ENCODE measurements around the gene PTPN13. TPM values are rescaled to one million over a fixed set of nuclear protein-coding genes. Genes with fewer than 3 reads are reported as not detected.

The PTPN13 gene
- total RNA-seq, 4 donors from 2014 or later = 7.9 to 13.7 (median 9.4) TPM

GRCh38 chr4:86631166-86631565 is 37.1 kb downstream of the PTPN13 start:
- Histone ChIP-seq H3K4me3 (no peak overlapping the region), H3K27ac (replicated peaks in 1 of 4) (no peak overlapping the region), H3K9me3 (no peaks in the 10 kb centered on the region), H3K4me1 (peaks cover 0 to 5% (median 0%) of the 10 kb centered on the region in 4 donors), H3K36me3 (no peaks in the 10 kb centered on the region), H3K27me3 (no peaks in the 10 kb centered on the region)
- no peak for DNase-seq (ENCODE audit: extremely low spot score)
- intact Hi-C loops (cut with DNase I) = no loop called here
- WGBS = 82% methylated on average over 1 of the region's 1 CpG
- TF ChIP-seq POLR2A (IDR thresholded peaks at IDR 0.05; ENCODE audit: low read depth) (no peak), POLR2AphosphoS5 (IDR thresholded peaks at IDR 0.05) (no peak), CTCF (IDR thresholded peaks at IDR 0.05) (no peak), EP300 (IDR thresholded peaks at IDR 0.05) (no peak)

GRCh38 chr4:86633854-86634253 is 39.7 kb downstream of the PTPN13 start:
- intact Hi-C loops (cut with DNase I) = no loop called here
- H3K4me1 ChIP-seq = peaks cover 0 to 5% (median 0%) of the 10 kb centered on the region in 4 donors
- TF ChIP-seq CTCF (IDR thresholded peaks at IDR 0.05) = no peak
- no peak overlapping the region for H3K27ac ChIP-seq (replicated peaks in 1 of 4)
- no peaks in the 10 kb centered on the region for H3K27me3 ChIP-seq
- H3K9me3 ChIP-seq = no peaks in the 10 kb centered on the region
- WGBS = 54% methylated on average over 2 of the region's 2 CpGs
- no peaks in the 10 kb centered on the region for H3K36me3 ChIP-seq
- no peak for DNase-seq (ENCODE audit: extremely low spot score)
- H3K4me3 ChIP-seq = no peak overlapping the region

GRCh38 chr4:86640469-86640868 is 46.4 kb downstream of the PTPN13 start:
- no peaks in the 10 kb centered on the region for H3K4me1 ChIP-seq
- no peaks in the 10 kb centered on the region for H3K36me3 ChIP-seq
- intact Hi-C loops (cut with DNase I) = no loop called here
- WGBS = 29% methylated on average over 1 of the region's 1 CpG
- H3K9me3 ChIP-seq = no peaks in the 10 kb centered on the region
- H3K27me3 ChIP-seq = no peaks in the 10 kb centered on the region
- no peak for TF ChIP-seq POLR2A (IDR thresholded peaks at IDR 0.05; ENCODE audit: low read depth)
- no peak for TF ChIP-seq EP300 (IDR thresholded peaks at IDR 0.05)
- TF ChIP-seq CTCF (IDR thresholded peaks at IDR 0.05) = no peak
- no peak for TF ChIP-seq POLR2AphosphoS5 (IDR thresholded peaks at IDR 0.05)
- no peak overlapping the region for H3K27ac ChIP-seq (replicated peaks in 1 of 4)
- no peak overlapping the region for H3K4me3 ChIP-seq
- DNase-seq (ENCODE audit: extremely low spot score) = no peak

GRCh38 chr4:86641516-86642090 is 47.5 kb downstream of the PTPN13 start:
- Histone ChIP-seq H3K27me3 (no peaks in the 10 kb centered on the region), H3K4me1 (no peaks in the 10 kb centered on the region), H3K9me3 (no peaks in the 10 kb centered on the region), H3K4me3 (no peak overlapping the region), H3K36me3 (no peaks in the 10 kb centered on the region), H3K27ac (replicated peaks in 1 of 4) (no peak overlapping the region)
- no peak for DNase-seq (ENCODE audit: extremely low spot score)
- 85% methylated on average over 3 of the region's 3 CpGs for WGBS
- TF ChIP-seq POLR2A (IDR thresholded peaks at IDR 0.05; ENCODE audit: low read depth) = no peak
- TF ChIP-seq EP300 (IDR thresholded peaks at IDR 0.05) = no peak
- TF ChIP-seq CTCF (IDR thresholded peaks at IDR 0.05) = no peak
- no peak for TF ChIP-seq POLR2AphosphoS5 (IDR thresholded peaks at IDR 0.05)
- intact Hi-C loops (cut with DNase I) = no loop called here

- no peak for DNase-seq (ENCODE audit: extremely low spot score)
- no peak overlapping the region for H3K27ac ChIP-seq (replicated peaks in 1 of 4)
- no peak overlapping the region for H3K4me3 ChIP-seq
- TF ChIP-seq POLR2A (IDR thresholded peaks at IDR 0.05; ENCODE audit: low read depth) (no peak), EP300 (IDR thresholded peaks at IDR 0.05) (no peak), POLR2AphosphoS5 (IDR thresholded peaks at IDR 0.05) (no peak), CTCF (IDR thresholded peaks at IDR 0.05) (no peak)
- 90% methylated on average over 8 of the region's 8 CpGs for WGBS
- H3K36me3 ChIP-seq = no peaks in the 10 kb centered on the region
- no peaks in the 10 kb centered on the region for H3K27me3 ChIP-seq
- H3K4me1 ChIP-seq = no peaks in the 10 kb centered on the region
- H3K9me3 ChIP-seq = peaks cover 0 to 17% (median 12%) of the 10 kb centered on the region in 4 donors
- intact Hi-C loops (cut with DNase I) = no loop called here
Observed at GRCh38 chr4:86644892-86645291, 50.8 kb downstream of the PTPN13 start.

Data from esophagus muscularis mucosa (tissue), 4 donors.